Esophagus muscularis mucosa (tissue), 3 donors: ENCODE results near the gene DR1.

Experiments used
- POLR2A ChIP-seq: fragments of 450-650 bp; IDR thresholded peaks from one replicate; pipeline ENCODE4 v1.6.1; 2017; ENCODE audit warnings: antibody characterized with exemption, moderate library complexity, mild to moderate bottlenecking, low read depth
- TF ChIP-seq, protein P1 (sequence below), 3 experiments: fragments of 200-600 bp in 2 of 3; fragments of 450-650 bp in 1 of 3; sonication (generic) in 2 of 3; IDR thresholded peaks; one replicate each; pipeline ENCODE4 v1.5.1; 2017 to 2019; ENCODE audit warnings: antibody characterized with exemption in 3 of 3, mild to moderate bottlenecking in 2 of 3, moderate library complexity in 1 of 3

DNA sequence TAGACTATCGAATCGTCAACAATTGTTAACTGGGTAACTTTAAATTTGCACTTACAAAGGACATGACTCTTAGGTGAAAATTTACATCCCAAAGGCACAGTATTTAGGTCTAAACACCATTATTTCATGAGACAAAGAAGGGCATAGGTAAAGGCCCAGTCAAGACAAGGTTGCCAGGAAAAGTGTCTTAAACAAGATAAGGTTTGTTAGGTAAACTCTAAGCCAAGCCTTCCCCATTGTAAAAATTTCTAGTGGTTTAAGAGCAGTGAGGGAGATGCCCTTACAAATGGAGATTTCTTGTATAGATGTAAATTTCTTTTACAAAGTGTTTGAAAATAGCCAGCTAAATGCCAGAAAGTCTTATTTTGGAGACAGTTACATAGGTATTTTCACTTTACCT lies 65.3 kb downstream of the DR1 start:
- TF ChIP-seq POLR2A: no peak
- TF ChIP-seq, protein P1, sequence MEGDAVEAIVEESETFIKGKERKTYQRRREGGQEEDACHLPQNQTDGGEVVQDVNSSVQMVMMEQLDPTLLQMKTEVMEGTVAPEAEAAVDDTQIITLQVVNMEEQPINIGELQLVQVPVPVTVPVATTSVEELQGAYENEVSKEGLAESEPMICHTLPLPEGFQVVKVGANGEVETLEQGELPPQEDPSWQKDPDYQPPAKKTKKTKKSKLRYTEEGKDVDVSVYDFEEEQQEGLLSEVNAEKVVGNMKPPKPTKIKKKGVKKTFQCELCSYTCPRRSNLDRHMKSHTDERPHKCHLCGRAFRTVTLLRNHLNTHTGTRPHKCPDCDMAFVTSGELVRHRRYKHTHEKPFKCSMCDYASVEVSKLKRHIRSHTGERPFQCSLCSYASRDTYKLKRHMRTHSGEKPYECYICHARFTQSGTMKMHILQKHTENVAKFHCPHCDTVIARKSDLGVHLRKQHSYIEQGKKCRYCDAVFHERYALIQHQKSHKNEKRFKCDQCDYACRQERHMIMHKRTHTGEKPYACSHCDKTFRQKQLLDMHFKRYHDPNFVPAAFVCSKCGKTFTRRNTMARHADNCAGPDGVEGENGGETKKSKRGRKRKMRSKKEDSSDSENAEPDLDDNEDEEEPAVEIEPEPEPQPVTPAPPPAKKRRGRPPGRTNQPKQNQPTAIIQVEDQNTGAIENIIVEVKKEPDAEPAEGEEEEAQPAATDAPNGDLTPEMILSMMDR (IDR thresholded peaks at IDR 0.05): no peak
